ENCODE results near the gene SNX30.

SNX30 gene

GRCh38 chr9:112836394-112836793 is 85.8 kb downstream of the SNX30 start:
- no peak overlapping the region for H3K27ac ChIP-seq (ENCODE audit: insufficient read depth, low read length, poor library complexity, severe bottlenecking)
- H3K4me3 ChIP-seq (ENCODE audit: insufficient read depth, low read depth, low read length, poor library complexity, severe bottlenecking): no peak overlapping the region
- DNase-seq: no peak
- H3K36me3 ChIP-seq (ENCODE audit: control insufficient read depth, insufficient read depth, low read length): peaks cover 6% of the 10 kb centered on the region
- H3K4me1 ChIP-seq (ENCODE audit: control insufficient read depth, insufficient read depth, low read length, poor library complexity, severe bottlenecking): no peaks in the 10 kb centered on the region
- H3K9me3 ChIP-seq (ENCODE audit: control insufficient read depth, low read length): no peaks in the 10 kb centered on the region
- H3K27me3 ChIP-seq (replicated peaks; ENCODE audit: control insufficient read depth, insufficient read depth, low read length, poor library complexity, severe bottlenecking): no peaks in the 10 kb centered on the region

GRCh38 chr9:112838342-112838741 is 87.8 kb downstream of the SNX30 start:
- H3K4me3 ChIP-seq (ENCODE audit: insufficient read depth, low read depth, low read length, poor library complexity, severe bottlenecking): no peak overlapping the region
- H3K4me1 ChIP-seq (ENCODE audit: control insufficient read depth, insufficient read depth, low read length, poor library complexity, severe bottlenecking): no peaks in the 10 kb centered on the region
- no peaks in the 10 kb centered on the region for H3K27me3 ChIP-seq (replicated peaks; ENCODE audit: control insufficient read depth, insufficient read depth, low read length, poor library complexity, severe bottlenecking)
- DNase-seq: no peak
- no peaks in the 10 kb centered on the region for H3K9me3 ChIP-seq (ENCODE audit: control insufficient read depth, low read length)
- H3K36me3 ChIP-seq (ENCODE audit: control insufficient read depth, insufficient read depth, low read length): peaks cover 6% of the 10 kb centered on the region
- no peak overlapping the region for H3K27ac ChIP-seq (ENCODE audit: insufficient read depth, low read length, poor library complexity, severe bottlenecking)

- DNase-seq: no peak
- no peaks in the 10 kb centered on the region for H3K9me3 ChIP-seq (ENCODE audit: control insufficient read depth, low read length)
- no peaks in the 10 kb centered on the region for H3K27me3 ChIP-seq (replicated peaks; ENCODE audit: control insufficient read depth, insufficient read depth, low read length, poor library complexity, severe bottlenecking)
- no peak overlapping the region for H3K27ac ChIP-seq (ENCODE audit: insufficient read depth, low read length, poor library complexity, severe bottlenecking)
- peaks cover 6% of the 10 kb centered on the region for H3K36me3 ChIP-seq (ENCODE audit: control insufficient read depth, insufficient read depth, low read length)
- no peaks in the 10 kb centered on the region for H3K4me1 ChIP-seq (ENCODE audit: control insufficient read depth, insufficient read depth, low read length, poor library complexity, severe bottlenecking)
- no peak overlapping the region for H3K4me3 ChIP-seq (ENCODE audit: insufficient read depth, low read depth, low read length, poor library complexity, severe bottlenecking)
These were observed 88.8 kb downstream of the SNX30 start for GRCh38 chr9:112839331-112839730.

GRCh38 chr9:112841261-112841660 is 90.7 kb downstream of the SNX30 start:
- Histone ChIP-seq H3K27ac (ENCODE audit: insufficient read depth, low read length, poor library complexity, severe bottlenecking) (no peak overlapping the region), H3K9me3 (ENCODE audit: control insufficient read depth, low read length) (no peaks in the 10 kb centered on the region), H3K4me1 (ENCODE audit: control insufficient read depth, insufficient read depth, low read length, poor library complexity, severe bottlenecking) (no peaks in the 10 kb centered on the region), H3K4me3 (ENCODE audit: insufficient read depth, low read depth, low read length, poor library complexity, severe bottlenecking) (no peak overlapping the region), H3K36me3 (ENCODE audit: control insufficient read depth, insufficient read depth, low read length) (peaks cover 6% of the 10 kb centered on the region), H3K27me3 (replicated peaks; ENCODE audit: control insufficient read depth, insufficient read depth, low read length, poor library complexity, severe bottlenecking) (no peaks in the 10 kb centered on the region)
- DNase-seq: no peak

- Histone ChIP-seq H3K4me1 (ENCODE audit: control insufficient read depth, insufficient read depth, low read length, poor library complexity, severe bottlenecking) (no peaks in the 10 kb centered on the region), H3K27me3 (replicated peaks; ENCODE audit: control insufficient read depth, insufficient read depth, low read length, poor library complexity, severe bottlenecking) (no peaks in the 10 kb centered on the region), H3K27ac (ENCODE audit: insufficient read depth, low read length, poor library complexity, severe bottlenecking) (no peak overlapping the region), H3K36me3 (ENCODE audit: control insufficient read depth, insufficient read depth, low read length) (peaks cover 6% of the 10 kb centered on the region), H3K9me3 (ENCODE audit: control insufficient read depth, low read length) (no peaks in the 10 kb centered on the region), H3K4me3 (ENCODE audit: insufficient read depth, low read depth, low read length, poor library complexity, severe bottlenecking) (no peak overlapping the region)
- DNase-seq: no peak
These were observed 92.0 kb downstream of the SNX30 start for GRCh38 chr9:112842555-112842954.

- Histone ChIP-seq H3K9me3 (ENCODE audit: control insufficient read depth, low read length) (no peaks in the 10 kb centered on the region), H3K27ac (ENCODE audit: insufficient read depth, low read length, poor library complexity, severe bottlenecking) (no peak overlapping the region), H3K4me3 (ENCODE audit: insufficient read depth, low read depth, low read length, poor library complexity, severe bottlenecking) (no peak overlapping the region), H3K27me3 (replicated peaks; ENCODE audit: control insufficient read depth, insufficient read depth, low read length, poor library complexity, severe bottlenecking) (no peaks in the 10 kb centered on the region), H3K36me3 (ENCODE audit: control insufficient read depth, insufficient read depth, low read length) (no peaks in the 10 kb centered on the region), H3K4me1 (ENCODE audit: control insufficient read depth, insufficient read depth, low read length, poor library complexity, severe bottlenecking) (no peaks in the 10 kb centered on the region)
- DNase-seq: peak; percentile 27 to 56 (median 38)
These were observed 94.4 kb downstream of the SNX30 start for GRCh38 chr9:112844771-112845542.

- Histone ChIP-seq H3K36me3 (ENCODE audit: control insufficient read depth, insufficient read depth, low read length) (peaks cover 10% of the 10 kb centered on the region), H3K4me3 (ENCODE audit: insufficient read depth, low read depth, low read length, poor library complexity, severe bottlenecking) (no peak overlapping the region), H3K4me1 (ENCODE audit: control insufficient read depth, insufficient read depth, low read length, poor library complexity, severe bottlenecking) (no peaks in the 10 kb centered on the region), H3K27me3 (replicated peaks; ENCODE audit: control insufficient read depth, insufficient read depth, low read length, poor library complexity, severe bottlenecking) (no peaks in the 10 kb centered on the region), H3K9me3 (ENCODE audit: control insufficient read depth, low read length) (no peaks in the 10 kb centered on the region), H3K27ac (ENCODE audit: insufficient read depth, low read length, poor library complexity, severe bottlenecking) (no peak overlapping the region)
- no peak for DNase-seq
These were observed 96.2 kb downstream of the SNX30 start for GRCh38 chr9:112846528-112847488.

- no peak overlapping the region for H3K27ac ChIP-seq (ENCODE audit: insufficient read depth, low read length, poor library complexity, severe bottlenecking)
- H3K36me3 ChIP-seq (ENCODE audit: control insufficient read depth, insufficient read depth, low read length): peaks cover 13% of the 10 kb centered on the region
- no peaks in the 10 kb centered on the region for H3K27me3 ChIP-seq (replicated peaks; ENCODE audit: control insufficient read depth, insufficient read depth, low read length, poor library complexity, severe bottlenecking)
- H3K4me1 ChIP-seq (ENCODE audit: control insufficient read depth, insufficient read depth, low read length, poor library complexity, severe bottlenecking): no peaks in the 10 kb centered on the region
- no peak for DNase-seq
- H3K4me3 ChIP-seq (ENCODE audit: insufficient read depth, low read depth, low read length, poor library complexity, severe bottlenecking): no peak overlapping the region
- no peaks in the 10 kb centered on the region for H3K9me3 ChIP-seq (ENCODE audit: control insufficient read depth, low read length)
These were observed 98.0 kb downstream of the SNX30 start for GRCh38 chr9:112848316-112849151.

GRCh38 chr9:112849363-112849922 is 98.9 kb downstream of the SNX30 start:
- Histone ChIP-seq H3K27ac (ENCODE audit: insufficient read depth, low read length, poor library complexity, severe bottlenecking) (no peak overlapping the region), H3K36me3 (ENCODE audit: control insufficient read depth, insufficient read depth, low read length) (peaks cover 13% of the 10 kb centered on the region), H3K4me3 (ENCODE audit: insufficient read depth, low read depth, low read length, poor library complexity, severe bottlenecking) (no peak overlapping the region), H3K4me1 (ENCODE audit: control insufficient read depth, insufficient read depth, low read length, poor library complexity, severe bottlenecking) (no peaks in the 10 kb centered on the region), H3K27me3 (replicated peaks; ENCODE audit: control insufficient read depth, insufficient read depth, low read length, poor library complexity, severe bottlenecking) (no peaks in the 10 kb centered on the region), H3K9me3 (ENCODE audit: control insufficient read depth, low read length) (no peaks in the 10 kb centered on the region)
- DNase-seq: no peak
